Panc1 (cell line): ENCODE results near the gene DUSP15. TPM values are rescaled to one million over a fixed set of nuclear protein-coding genes. Genes with fewer than 3 reads are reported as not detected.

Experiments
- ATAC-seq: fragments of 200-7000 bp; cut with Tn5 transposase; 2 replicates; pipeline ENCODE4 v1.9.1; 2020; ENCODE audit warnings: mild to moderate bottlenecking, moderate library complexity
- BruUV-seq: library from RNA; stranded (reverse); fragments of 400-500 nt; replicated peaks from 2 replicates; lab custom pipeline; 2021; lab: Mats Ljungman, UMichigan
- CTCF ChIA-PET: fragments of 300-600 bp; sonication (Branson Sonifier 250); formaldehyde crosslinking; loops from one replicate; lab custom pipeline; 2022; ENCODE audit warnings: antibody characterized with exemption; lab: Charles Lee
- POLR2A ChIA-PET: fragments of 300-600 bp; sonication (Branson Sonifier 250); formaldehyde crosslinking; loops from one replicate; lab custom pipeline; 2022; ENCODE audit warnings: antibody characterized with exemption; lab: Charles Lee
- DNase-seq: peaks from one replicate; pipeline ENCODE4 v3.0.0-alpha.2; 2010; ENCODE audit warnings: low read depth, low spot score
- H3K27ac ChIP-seq: 2 replicates; pipeline ENCODE4 v1.5.1; 2011; ENCODE audit warnings: mild to moderate bottlenecking, low read length, inconsistent platforms
- H3K27me3 ChIP-seq: fragments of 200-500 bp; sonication (Bioruptor generic); 2 replicates; pipeline ENCODE4 v1.6.0; 2014; ENCODE audit warnings: low read length, inconsistent platforms; ENCODE audit not compliant: control insufficient read depth, insufficient read depth
- H3K36me3 ChIP-seq: fragments of 200-500 bp; sonication (Bioruptor generic); 2 replicates; pipeline ENCODE4 v1.5.1; 2014; ENCODE audit warnings: inconsistent platforms, mild to moderate bottlenecking, low read length, moderate library complexity; ENCODE audit not compliant: control insufficient read depth, insufficient read depth
- H3K4me1 ChIP-seq: 2 replicates; pipeline ENCODE4 v1.5.1; 2011; ENCODE audit warnings: inconsistent platforms, mild to moderate bottlenecking, low read length, moderate library complexity; ENCODE audit not compliant: control insufficient read depth, insufficient read depth
- H3K4me3 ChIP-seq, 2 experiments: 2 replicates each; pipeline ENCODE4 v1.5.1; 2011 to 2012; ENCODE audit warnings: low read depth in 2 of 2, low read length in 2 of 2, mild to moderate bottlenecking in 2 of 2, inconsistent platforms in 1 of 2, moderate library complexity in 1 of 2
- H3K9me3 ChIP-seq: fragments of 200-500 bp; sonication (Bioruptor generic); 2 replicates; pipeline ENCODE4 v1.5.1; 2014; ENCODE audit warnings: low read depth, mild to moderate bottlenecking, inconsistent platforms, low read length, moderate library complexity; ENCODE audit not compliant: control insufficient read depth, insufficient read depth
- CTCF ChIP-seq: fragments of 450-650 bp; IDR thresholded peaks from 2 replicates; pipeline ENCODE4 v1.5.1; 2017; ENCODE audit warnings: mild to moderate bottlenecking
- POLR2AphosphoS5 ChIP-seq: IDR thresholded peaks from 2 replicates; pipeline ENCODE4 v1.6.1; 2012; ENCODE audit warnings: mild to moderate bottlenecking, low read depth, low read length, moderate library complexity
- REST ChIP-seq, 2 experiments: IDR thresholded peaks; 2 replicates each; pipeline ENCODE4 v1.6.1; 2011 to 2012; ENCODE audit warnings: low read depth in 2 of 2, control low read depth in 1 of 2, low read length in 1 of 2, mild to moderate bottlenecking in 1 of 2, moderate library complexity in 1 of 2; ENCODE audit not compliant: insufficient read depth in 1 of 2
- SIN3A ChIP-seq: IDR thresholded peaks from 2 replicates; pipeline ENCODE4 v1.6.1; 2012; ENCODE audit warnings: low read depth, mild to moderate bottlenecking, low read length, moderate library complexity, borderline replicate concordance; ENCODE audit not compliant: insufficient read depth
- TCF7L2 ChIP-seq: IDR thresholded peaks from 2 replicates; pipeline ENCODE4 v1.6.1; 2011; ENCODE audit warnings: mild to moderate bottlenecking, low read depth, low read length, inconsistent platforms
- in situ Hi-C: cut with HindIII; loops from 2 replicates; pipeline ENCODE4 v1.10.0; 2016; ENCODE audit warnings: low sequenced_read_pairs, low pct_unique_long_range_greater_than_20kb
- intact Hi-C: fragments of 100-400 bp; cut with micrococcal nuclease; formaldehyde crosslinking; loops from one replicate; pipeline ENCODE4 v1.10.0; 2022; ENCODE audit not compliant: unreplicated experiment
- total RNA-seq: library from RNA; stranded (reverse); gene quantifications from one replicate; pipeline ENCODE4 v1.2.1, GENCODE V29; 2021; ENCODE audit not compliant: unreplicated experiment

Gene DUSP15
- total RNA-seq, 1 experiment from 2014 or later: 23.6 TPM

GRCh38 chr20:31849306-31849930, 20.9 kb downstream of the DUSP15 start:
- BruUV-seq: no TSS peak
- intact Hi-C loops: no loop called here
- ChIA-PET CTCF (interaction anchor here (3.8 kb wide), 1 partner anchor 12 kb away, joined by 18 read pairs; no protein-coding TSS in a partner anchor), POLR2A (no interaction called here)
- TF ChIP-seq REST (IDR thresholded peaks at IDR 0.05; ENCODE audit: insufficient read depth in 1 of 2, low read depth in 2 of 2, low read length in 1 of 2) (no peak), CTCF (no peak), TCF7L2 (no peak), POLR2AphosphoS5 (no peak), SIN3A (no peak)
- Histone ChIP-seq H3K9me3 (no peaks in the 10 kb centered on the region), H3K4me3 (no peak overlapping the region), H3K4me1 (peaks cover 16% of the 10 kb centered on the region), H3K27me3 (no peaks in the 10 kb centered on the region), H3K36me3 (no peaks in the 10 kb centered on the region), H3K27ac (no peak overlapping the region)
- DNase-seq (no peak), ATAC-seq (no peak)
- in situ Hi-C loops: no loop called here

GRCh38 chr20:31848088-31848999, 22.0 kb downstream of the DUSP15 start:
- no peak for DNase-seq
- BruUV-seq: no TSS peak
- H3K9me3 ChIP-seq: no peaks in the 10 kb centered on the region
- no peak overlapping the region for H3K27ac ChIP-seq
- no peak for ATAC-seq
- in situ Hi-C loops: no loop called here
- H3K4me3 ChIP-seq: no peak overlapping the region
- no peak for TF ChIP-seq SIN3A
- TF ChIP-seq POLR2AphosphoS5: no peak
- no peak for TF ChIP-seq REST (IDR thresholded peaks at IDR 0.05; ENCODE audit: insufficient read depth in 1 of 2, low read depth in 2 of 2, low read length in 1 of 2)
- no peak for TF ChIP-seq CTCF
- no peak for TF ChIP-seq TCF7L2
- intact Hi-C loops: no loop called here
- no peaks in the 10 kb centered on the region for H3K36me3 ChIP-seq
- ChIA-PET CTCF (no interaction called here), POLR2A (no interaction called here)
- H3K27me3 ChIP-seq: no peaks in the 10 kb centered on the region
- H3K4me1 ChIP-seq: peaks cover 27% of the 10 kb centered on the region
